Measurements from ENCODE around the gene NELFE.
"Not testable (repeated sequence)": the region's sequence is repeated elsewhere in the genome, so short reads cannot be mapped to it uniquely, and the experiment has no call there.

Gene NELFE

DNA sequence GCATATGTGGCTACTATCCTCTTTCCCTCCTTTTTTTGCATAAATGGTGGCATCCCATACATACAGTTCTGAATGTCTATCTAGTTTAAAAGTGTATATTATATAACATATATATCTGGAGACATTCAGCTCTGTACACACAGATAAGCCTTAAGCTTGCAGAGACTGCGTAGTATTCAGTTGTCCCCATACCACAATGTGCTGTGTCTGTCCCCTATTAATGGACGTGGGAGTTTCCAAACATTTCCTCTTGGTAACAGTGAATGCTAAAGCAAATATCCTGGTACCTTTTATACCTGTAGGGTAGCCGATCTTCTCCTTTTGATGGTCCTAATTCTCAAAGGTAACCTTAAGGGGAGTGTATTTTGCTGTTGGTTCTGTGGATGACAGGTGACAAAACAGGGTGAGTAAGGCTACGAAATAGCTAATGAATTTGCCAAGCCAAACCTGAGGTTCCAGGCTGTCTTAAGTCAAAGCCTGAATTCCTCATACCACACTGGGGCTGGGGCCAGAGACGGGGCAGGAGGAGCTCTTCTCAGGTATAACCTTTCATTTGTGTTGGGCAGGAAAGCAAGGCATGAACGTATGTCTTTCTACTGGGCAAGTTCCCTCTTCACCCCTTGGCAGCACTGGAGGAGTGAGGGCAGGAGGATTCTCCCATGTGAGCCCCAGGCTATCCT is 39.0 kb downstream of the NELFE start:
- H3K4me3 Mint-ChIP-seq, result no peak overlapping the region
- no peaks in the 10 kb centered on the region for H3K4me1 Mint-ChIP-seq
- H3K27me3 Mint-ChIP-seq, result no peaks in the 10 kb centered on the region
- no peak overlapping the region for H3K27ac Mint-ChIP-seq
- no peaks in the 10 kb centered on the region for H3K9me3 Mint-ChIP-seq
- no peaks in the 10 kb centered on the region for H3K36me3 Mint-ChIP-seq

GRCh38 chr6:31918069-31918720 is 40.6 kb downstream of the NELFE start:
- no peak overlapping the region for H3K4me3 Mint-ChIP-seq
- no peaks in the 10 kb centered on the region for H3K36me3 Mint-ChIP-seq
- H3K9me3 Mint-ChIP-seq, result no peaks in the 10 kb centered on the region
- H3K4me1 Mint-ChIP-seq, result no peaks in the 10 kb centered on the region
- no peak overlapping the region for H3K27ac Mint-ChIP-seq
- H3K27me3 Mint-ChIP-seq, result no peaks in the 10 kb centered on the region

DNA sequence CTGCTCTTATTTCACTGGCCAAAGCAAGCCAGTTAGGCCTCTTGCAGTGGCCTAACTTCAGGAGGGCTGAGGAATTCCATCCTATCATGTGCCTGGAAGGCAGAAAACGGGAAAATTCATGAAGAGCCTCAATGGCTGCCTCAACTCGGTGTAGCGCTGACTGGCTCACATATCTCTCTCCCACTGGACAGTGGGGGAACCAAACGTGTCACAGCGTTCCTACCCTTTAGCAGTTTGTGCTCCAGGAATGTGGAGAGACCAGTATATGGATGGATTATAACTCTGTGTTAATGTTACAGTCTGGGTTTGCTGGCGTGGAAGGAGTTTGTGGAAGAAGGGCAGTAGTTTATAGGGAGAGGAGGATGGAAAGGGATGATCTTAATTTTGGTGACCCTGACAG is 43.0 kb downstream of the NELFE start:
- Mint-ChIP-seq H3K27me3 (no peaks in the 10 kb centered on the region), H3K36me3 (no peaks in the 10 kb centered on the region), H3K27ac (no peak overlapping the region), H3K4me1 (no peaks in the 10 kb centered on the region), H3K4me3 (no peak overlapping the region), H3K9me3 (no peaks in the 10 kb centered on the region)

- no peaks in the 10 kb centered on the region for H3K9me3 Mint-ChIP-seq
- peaks cover under 1% of the 10 kb centered on the region for H3K4me1 Mint-ChIP-seq
- H3K27ac Mint-ChIP-seq, result no peak overlapping the region
- H3K4me3 Mint-ChIP-seq, result no peak overlapping the region
- no peaks in the 10 kb centered on the region for H3K36me3 Mint-ChIP-seq
- H3K27me3 Mint-ChIP-seq, result no peaks in the 10 kb centered on the region
These were observed 43.4 kb downstream of the NELFE start for GRCh38 chr6:31915351-31915750.

GRCh38 chr6:31911826-31912585 is 46.8 kb downstream of the NELFE start:
- Mint-ChIP-seq H3K4me1 (peaks cover 3% of the 10 kb centered on the region), H3K4me3 (no peak overlapping the region), H3K9me3 (no peaks in the 10 kb centered on the region), H3K27ac (no peak overlapping the region), H3K36me3 (no peaks in the 10 kb centered on the region), H3K27me3 (no peaks in the 10 kb centered on the region)

GRCh38 chr6:31909298-31909697 is 49.5 kb downstream of the NELFE start:
- not testable (repeated sequence) for H3K4me1 Mint-ChIP-seq, H3K27ac Mint-ChIP-seq, H3K9me3 Mint-ChIP-seq

DNA sequence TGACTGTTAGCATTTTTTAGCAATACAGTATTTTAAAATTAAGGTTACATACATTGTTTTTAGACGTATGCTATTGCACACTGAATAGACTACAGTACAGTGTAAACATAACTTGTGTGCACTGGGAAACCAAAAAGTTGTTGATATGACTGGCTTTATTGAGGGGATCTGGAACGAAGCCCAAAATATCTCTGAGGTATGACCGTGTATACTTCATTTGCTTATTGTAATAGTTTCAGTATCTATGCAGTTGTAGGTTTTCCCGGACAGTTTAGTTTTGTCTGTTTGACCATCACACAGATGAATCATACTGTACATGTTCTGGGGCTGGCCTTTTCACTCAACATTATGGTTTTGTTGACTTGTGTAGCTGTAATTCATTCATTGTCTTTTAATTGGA is 50.0 kb downstream of the NELFE start:
- Mint-ChIP-seq H3K36me3 (no peaks in the 10 kb centered on the region), H3K4me3 (no peak overlapping the region), H3K9me3 (no peaks in the 10 kb centered on the region), H3K27me3 (no peaks in the 10 kb centered on the region), H3K27ac (no peak overlapping the region), H3K4me1 (peaks cover 3% of the 10 kb centered on the region)

More at GRCh38 chr6:31909298-31909697, 49.5 kb downstream of the NELFE start:
- H3K27me3 Mint-ChIP-seq, H3K36me3 Mint-ChIP-seq, H3K4me3 Mint-ChIP-seq: not testable (repeated sequence)

DNA sequence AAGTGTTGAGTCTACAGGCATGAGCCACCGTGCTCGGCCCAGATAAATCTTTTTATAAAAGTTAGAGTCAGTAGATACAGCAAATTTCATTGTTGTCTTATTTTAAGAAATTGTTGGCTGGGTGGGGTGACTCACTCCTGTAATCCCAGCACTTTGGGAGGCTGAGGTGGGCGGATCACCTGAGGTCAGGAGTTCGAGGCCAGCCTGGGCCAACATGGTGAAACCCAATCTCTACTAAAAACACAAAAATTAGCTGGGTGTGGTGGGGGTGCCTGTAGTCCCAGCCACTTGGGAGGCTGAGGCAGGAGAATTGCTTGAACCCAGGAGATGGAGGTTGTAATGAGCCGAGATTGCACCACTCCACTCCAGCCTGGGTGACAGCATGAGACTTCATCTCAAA is 50.5 kb downstream of the NELFE start:
- H3K9me3 Mint-ChIP-seq, H3K4me1 Mint-ChIP-seq, H3K4me3 Mint-ChIP-seq, H3K27ac Mint-ChIP-seq, H3K36me3 Mint-ChIP-seq, H3K27me3 Mint-ChIP-seq: not testable (repeated sequence)

GRCh38 chr6:31907158-31907813 is 51.5 kb downstream of the NELFE start:
- no peak overlapping the region for H3K4me3 Mint-ChIP-seq
- H3K36me3 Mint-ChIP-seq, result no peaks in the 10 kb centered on the region
- peaks cover 12% of the 10 kb centered on the region for H3K4me1 Mint-ChIP-seq
- no peaks in the 10 kb centered on the region for H3K9me3 Mint-ChIP-seq
- no peaks in the 10 kb centered on the region for H3K27me3 Mint-ChIP-seq
- H3K27ac Mint-ChIP-seq, result no peak overlapping the region

- not testable (repeated sequence) for H3K27me3 Mint-ChIP-seq, H3K4me3 Mint-ChIP-seq, H3K36me3 Mint-ChIP-seq, H3K9me3 Mint-ChIP-seq, H3K27ac Mint-ChIP-seq
- H3K4me1 Mint-ChIP-seq, result peaks cover 12% of the 10 kb centered on the region
These were observed 52.0 kb downstream of the NELFE start for GRCh38 chr6:31906727-31907126.

GRCh38 chr6:31906122-31906521 is 52.6 kb downstream of the NELFE start:
- no peak overlapping the region for H3K4me3 Mint-ChIP-seq
- no peak overlapping the region for H3K27ac Mint-ChIP-seq
- H3K36me3 Mint-ChIP-seq, result no peaks in the 10 kb centered on the region
- no peaks in the 10 kb centered on the region for H3K27me3 Mint-ChIP-seq
- peaks cover 12% of the 10 kb centered on the region for H3K4me1 Mint-ChIP-seq
- H3K9me3 Mint-ChIP-seq, result no peaks in the 10 kb centered on the region

- no peak overlapping the region for H3K4me3 Mint-ChIP-seq
- no peaks in the 10 kb centered on the region for H3K27me3 Mint-ChIP-seq
- H3K4me1 Mint-ChIP-seq, result peaks cover 9% of the 10 kb centered on the region
- H3K36me3 Mint-ChIP-seq, result no peaks in the 10 kb centered on the region
- no peaks in the 10 kb centered on the region for H3K9me3 Mint-ChIP-seq
- H3K27ac Mint-ChIP-seq, result no peak overlapping the region
These were observed 53.7 kb downstream of the NELFE start for GRCh38 chr6:31905041-31905440.

DNA sequence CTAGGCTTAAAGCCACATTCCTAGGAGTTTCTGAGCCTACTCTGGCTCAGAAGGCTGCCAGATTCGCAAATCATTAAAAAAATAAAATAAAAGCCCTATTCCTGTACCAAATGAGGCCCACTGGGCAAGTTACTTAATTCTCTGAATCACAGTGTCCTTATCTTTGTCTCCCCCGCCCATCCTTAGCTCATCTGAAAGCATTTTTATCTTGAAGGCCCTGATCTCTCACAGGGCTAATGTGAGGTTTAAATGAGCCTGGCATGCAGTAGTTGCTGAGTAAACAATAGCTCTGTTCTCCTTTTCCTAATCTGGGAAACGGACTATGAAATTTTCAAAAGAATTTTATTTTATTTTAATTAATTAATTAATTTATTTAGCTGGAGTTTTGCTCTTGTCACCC is 54.8 kb downstream of the NELFE start:
- Mint-ChIP-seq H3K4me3 (no peak overlapping the region), H3K36me3 (no peaks in the 10 kb centered on the region), H3K27me3 (no peaks in the 10 kb centered on the region), H3K4me1 (peaks cover 20% of the 10 kb centered on the region), H3K27ac (no peak overlapping the region), H3K9me3 (no peaks in the 10 kb centered on the region)

Data from activated naive CD4-positive, alpha-beta T cell treated with anti-CD3 and anti-CD28 coated beads, Interleukin-2, amount 50 U/mL, for 24 hours (primary cell).